Left kidney (tissue), 2 donors: ENCODE measurements around the gene CENPB. TPM values are rescaled to one million over a fixed set of nuclear protein-coding genes. Genes with fewer than 3 reads are reported as not detected.
"Not testable (repeated sequence)": the region's sequence is repeated elsewhere in the genome, so short reads cannot be mapped to it uniquely, and the experiment has no call there.

ENCODE experiments used
- DNase-seq: peaks from one replicate; pipeline ENCODE4 v3.0.0-alpha.2; 2013
- polyA plus RNA-seq: library from polyadenylated mRNA; unstranded; fragments of 120-200 nt; gene quantifications from one replicate; pipeline ENCODE4 v1.2.1, GENCODE V29; 2013; ENCODE audit not compliant: insufficient read length

The CENPB gene
- polyA plus RNA-seq, 1 donor = 32.6 TPM

GRCh38 chr20:3794701-3795420, 8.3 kb upstream of the CENPB start:
- DNase-seq = no peak

- DNase-seq = not testable (repeated sequence)
These were observed 7.6 kb upstream of the CENPB start for GRCh38 chr20:3794168-3794567.

GRCh38 chr20:3789201-3789600, 2.7 kb upstream of the CENPB start:
- not testable (repeated sequence) for DNase-seq

GRCh38 chr20:3788685-3789155, 2.2 kb upstream of the CENPB start:
- DNase-seq = no peak

- DNase-seq = no peak
These were observed 929 bp upstream of the CENPB start for GRCh38 chr20:3787324-3788014.

- no peak for DNase-seq
These were observed 435 bp downstream of the CENPB start for GRCh38 chr20:3786126-3786484.

- no peak for DNase-seq
These were observed 1.1 kb downstream of the CENPB start for GRCh38 chr20:3785240-3786125.

- no peak for DNase-seq
These were observed 1.7 kb downstream of the CENPB start for GRCh38 chr20:3784863-3785239.

GRCh38 chr20:3784216-3784853, 2.2 kb downstream of the CENPB start:
- DNase-seq = no peak

- DNase-seq = no peak
These were observed 2.9 kb downstream of the CENPB start for GRCh38 chr20:3783511-3784195.

- DNase-seq = no peak
These were observed 3.5 kb downstream of the CENPB start for GRCh38 chr20:3783068-3783489.

- no peak for DNase-seq
These were observed 3.9 kb downstream of the CENPB start for GRCh38 chr20:3782597-3782996.

GRCh38 chr20:3781153-3781910, 5.2 kb downstream of the CENPB start, which contains the start of gene SPEF1:
TSS of gene SPEF1 (minus strand) at chr20:3781448. CDS start at chr20:3781287, 161 bp downstream.
- peak; percentile 93 for DNase-seq

- DNase-seq = no peak
These were observed 7.6 kb downstream of the CENPB start for GRCh38 chr20:3778976-3779375.

- no peak for DNase-seq
These were observed 8.6 kb downstream of the CENPB start for GRCh38 chr20:3777716-3778629.

- no peak for DNase-seq
These were observed 9.2 kb downstream of the CENPB start for GRCh38 chr20:3777381-3777715.

- no peak for DNase-seq
These were observed 11.0 kb downstream of the CENPB start for GRCh38 chr20:3775457-3776108.

- DNase-seq = no peak
These were observed 14.9 kb downstream of the CENPB start for GRCh38 chr20:3771552-3772058.
